Uterus (tissue), 2 donors: ENCODE measurements around the gene CHCHD4.

Experiments
- CTCF ChIP-seq, 4 experiments: fragments of 200-600 bp in 2 of 4; fragments of 450-650 bp in 2 of 4; sonication (generic) in 2 of 4; IDR thresholded peaks; one replicate each; pipeline ENCODE4 v1.5.1; 2016 to 2019; ENCODE audit warnings: antibody characterized with exemption in 4 of 4, mild to moderate bottlenecking in 2 of 4, moderate library complexity in 1 of 4
- POLR2A ChIP-seq, 2 donors: fragments of 450-650 bp; IDR thresholded peaks; one replicate each; pipeline ENCODE4 v1.6.1; 2016; ENCODE audit warnings: antibody characterized with exemption in 2 of 2, mild to moderate bottlenecking in 1 of 2, moderate library complexity in 1 of 2

GRCh38 chr3:14161282-14161681 lies 36.6 kb upstream of the CHCHD4 start:
- no peak for TF ChIP-seq CTCF (IDR thresholded peaks at IDR 0.05)
- no peak for TF ChIP-seq POLR2A (IDR thresholded peaks at IDR 0.05)
